Neural progenitor cell (in vitro differentiated cells): ENCODE results near the gene CEBPE.

Experiments used
- EZH2 ChIP-seq: fragments of 200-600 bp; sonication (generic); IDR thresholded peaks from 2 replicates; pipeline ENCODE4 v1.6.1; 2017; ENCODE audit warnings: antibody characterized with exemption, mild to moderate bottlenecking, moderate library complexity
- EZH2phosphoT487 ChIP-seq: fragments of 200-600 bp; sonication (generic); IDR thresholded peaks from 2 replicates; pipeline ENCODE4 v1.6.1; 2017; ENCODE audit warnings: antibody characterized with exemption
- TF ChIP-seq, protein P1 (sequence below): fragments of 200-600 bp; sonication (generic); IDR thresholded peaks from 2 replicates; pipeline ENCODE4 v1.5.1; 2017; ENCODE audit warnings: antibody characterized with exemption, mild to moderate bottlenecking

DNA sequence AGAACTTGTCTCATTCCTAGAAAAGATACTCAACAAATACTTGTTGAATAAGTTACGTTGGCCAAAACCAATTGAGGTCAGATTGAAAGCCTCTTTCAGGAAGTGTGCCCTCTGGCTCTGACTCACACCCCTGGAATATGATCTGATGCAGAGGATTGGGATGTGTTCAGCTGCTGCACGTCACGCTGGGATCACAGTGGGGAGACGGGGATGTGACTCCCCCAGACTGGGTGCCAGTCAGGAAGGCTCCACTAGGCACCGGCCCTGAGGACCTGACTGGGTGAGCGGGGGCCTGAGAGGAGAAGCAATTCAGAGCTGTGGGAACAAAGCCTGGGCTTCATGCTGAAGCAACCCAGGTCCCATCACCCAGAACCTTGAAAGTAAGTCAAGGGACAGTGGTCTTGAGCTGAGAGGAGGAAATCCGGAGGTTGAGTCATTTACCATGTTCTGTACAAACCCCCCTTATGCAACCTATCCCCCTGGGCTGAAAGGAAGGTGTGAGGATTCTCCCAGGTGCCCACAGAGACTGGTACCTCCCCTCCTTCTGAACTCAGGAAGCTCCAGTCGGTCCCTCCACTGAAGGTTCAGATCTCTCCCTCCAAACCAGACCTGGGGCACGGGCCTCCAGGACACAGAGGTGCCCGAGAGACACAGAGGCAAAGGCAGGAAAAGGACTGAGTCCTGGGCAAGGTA is 3.9 kb downstream of the CEBPE start:
- TF ChIP-seq, protein P1, sequence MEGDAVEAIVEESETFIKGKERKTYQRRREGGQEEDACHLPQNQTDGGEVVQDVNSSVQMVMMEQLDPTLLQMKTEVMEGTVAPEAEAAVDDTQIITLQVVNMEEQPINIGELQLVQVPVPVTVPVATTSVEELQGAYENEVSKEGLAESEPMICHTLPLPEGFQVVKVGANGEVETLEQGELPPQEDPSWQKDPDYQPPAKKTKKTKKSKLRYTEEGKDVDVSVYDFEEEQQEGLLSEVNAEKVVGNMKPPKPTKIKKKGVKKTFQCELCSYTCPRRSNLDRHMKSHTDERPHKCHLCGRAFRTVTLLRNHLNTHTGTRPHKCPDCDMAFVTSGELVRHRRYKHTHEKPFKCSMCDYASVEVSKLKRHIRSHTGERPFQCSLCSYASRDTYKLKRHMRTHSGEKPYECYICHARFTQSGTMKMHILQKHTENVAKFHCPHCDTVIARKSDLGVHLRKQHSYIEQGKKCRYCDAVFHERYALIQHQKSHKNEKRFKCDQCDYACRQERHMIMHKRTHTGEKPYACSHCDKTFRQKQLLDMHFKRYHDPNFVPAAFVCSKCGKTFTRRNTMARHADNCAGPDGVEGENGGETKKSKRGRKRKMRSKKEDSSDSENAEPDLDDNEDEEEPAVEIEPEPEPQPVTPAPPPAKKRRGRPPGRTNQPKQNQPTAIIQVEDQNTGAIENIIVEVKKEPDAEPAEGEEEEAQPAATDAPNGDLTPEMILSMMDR = no peak
- no peak for TF ChIP-seq EZH2
- no peak for TF ChIP-seq EZH2phosphoT487
